ENCODE results near the gene TRPM3.
A peak's percentile ranks its signal among the peaks of the same experiment; 100 is the strongest.
"Not testable (repeated sequence)": the region's sequence is repeated elsewhere in the genome, so short reads cannot be mapped to it uniquely, and the experiment has no call there.

TRPM3 gene

DNA sequence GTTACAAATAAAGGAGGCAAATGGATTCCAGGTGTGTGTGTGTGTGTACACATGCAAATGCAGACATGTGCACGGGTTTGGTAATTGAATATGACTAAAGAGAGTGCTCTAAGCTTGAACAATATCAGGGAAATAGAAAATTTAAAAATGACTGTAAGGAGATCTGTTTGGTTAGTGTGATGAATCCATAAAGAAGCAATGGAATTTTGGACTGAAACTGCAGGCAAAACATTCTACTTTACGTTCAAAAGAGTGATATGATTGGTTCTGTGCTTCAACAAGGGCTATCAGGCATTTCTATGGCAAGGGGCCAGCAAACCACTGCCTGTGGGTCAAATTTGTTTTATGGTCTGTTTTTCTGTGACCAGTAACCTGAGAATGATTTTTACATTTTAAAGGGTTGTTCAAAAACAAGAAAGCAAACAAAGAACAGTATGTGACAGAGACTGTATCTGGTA lies 374.1 kb downstream of the TRPM3 start:
- H3K4me3 Mint-ChIP-seq, result no peak overlapping the region
- TF ChIP-seq, protein P1, sequence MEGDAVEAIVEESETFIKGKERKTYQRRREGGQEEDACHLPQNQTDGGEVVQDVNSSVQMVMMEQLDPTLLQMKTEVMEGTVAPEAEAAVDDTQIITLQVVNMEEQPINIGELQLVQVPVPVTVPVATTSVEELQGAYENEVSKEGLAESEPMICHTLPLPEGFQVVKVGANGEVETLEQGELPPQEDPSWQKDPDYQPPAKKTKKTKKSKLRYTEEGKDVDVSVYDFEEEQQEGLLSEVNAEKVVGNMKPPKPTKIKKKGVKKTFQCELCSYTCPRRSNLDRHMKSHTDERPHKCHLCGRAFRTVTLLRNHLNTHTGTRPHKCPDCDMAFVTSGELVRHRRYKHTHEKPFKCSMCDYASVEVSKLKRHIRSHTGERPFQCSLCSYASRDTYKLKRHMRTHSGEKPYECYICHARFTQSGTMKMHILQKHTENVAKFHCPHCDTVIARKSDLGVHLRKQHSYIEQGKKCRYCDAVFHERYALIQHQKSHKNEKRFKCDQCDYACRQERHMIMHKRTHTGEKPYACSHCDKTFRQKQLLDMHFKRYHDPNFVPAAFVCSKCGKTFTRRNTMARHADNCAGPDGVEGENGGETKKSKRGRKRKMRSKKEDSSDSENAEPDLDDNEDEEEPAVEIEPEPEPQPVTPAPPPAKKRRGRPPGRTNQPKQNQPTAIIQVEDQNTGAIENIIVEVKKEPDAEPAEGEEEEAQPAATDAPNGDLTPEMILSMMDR (IDR thresholded peaks at IDR 0.05; ENCODE audit: unreplicated experiment in 3 of 3), result no peak
- H3K27me3 Mint-ChIP-seq (ENCODE audit: low read depth), result no peaks in the 10 kb centered on the region
- peaks cover 11% of the 10 kb centered on the region for H3K36me3 Mint-ChIP-seq (ENCODE audit: low read depth)
- H3K4me1 Mint-ChIP-seq, result peaks cover 24% of the 10 kb centered on the region
- peaks cover 3% of the 10 kb centered on the region for H3K9me3 Mint-ChIP-seq
- peak overlapping the region; percentile 18 to 89 (median 52) for H3K27ac Mint-ChIP-seq

DNA sequence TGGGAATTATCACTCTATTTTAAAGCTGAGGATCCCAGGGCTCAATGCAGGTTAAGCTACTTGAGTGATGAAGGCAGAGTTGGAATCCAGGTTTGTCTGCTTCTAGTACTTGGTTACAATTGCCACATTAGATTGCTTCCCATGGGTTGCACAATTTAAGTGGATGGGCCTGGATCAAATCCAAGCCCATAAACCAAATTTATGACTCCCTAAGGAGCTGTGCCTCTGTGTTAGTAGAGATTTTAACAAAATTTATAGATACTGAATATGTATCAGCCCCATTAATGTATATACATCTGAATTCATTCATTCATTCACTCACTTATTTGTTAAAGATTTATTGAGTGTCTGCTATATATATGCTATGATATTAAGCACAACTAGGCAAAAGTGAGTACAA lies 374.7 kb downstream of the TRPM3 start:
- H3K36me3 Mint-ChIP-seq (ENCODE audit: low read depth), result peaks cover 10% of the 10 kb centered on the region
- peak overlapping the region; percentile 18 to 89 (median 32) for H3K27ac Mint-ChIP-seq
- peaks cover 3% of the 10 kb centered on the region for H3K9me3 Mint-ChIP-seq
- TF ChIP-seq, protein P1 (IDR thresholded peaks at IDR 0.05; ENCODE audit: unreplicated experiment in 3 of 3), result no peak
- H3K27me3 Mint-ChIP-seq (ENCODE audit: low read depth), result no peaks in the 10 kb centered on the region
- H3K4me3 Mint-ChIP-seq, result no peak overlapping the region
- H3K4me1 Mint-ChIP-seq, result peaks cover 24% of the 10 kb centered on the region

GRCh38 chr9:70746316-70746715 lies 375.1 kb downstream of the TRPM3 start:
- no peaks in the 10 kb centered on the region for H3K27me3 Mint-ChIP-seq (ENCODE audit: low read depth)
- H3K36me3 Mint-ChIP-seq (ENCODE audit: low read depth), result peaks cover 6% of the 10 kb centered on the region
- TF ChIP-seq, protein P1 (IDR thresholded peaks at IDR 0.05; ENCODE audit: unreplicated experiment in 3 of 3), result no peak
- peak overlapping the region in 2 of 3 experiments; percentile 6 to 65 for H3K27ac Mint-ChIP-seq
- H3K4me1 Mint-ChIP-seq, result peaks cover 24% of the 10 kb centered on the region
- H3K9me3 Mint-ChIP-seq, result peaks cover 3% of the 10 kb centered on the region
- no peak overlapping the region for H3K4me3 Mint-ChIP-seq

GRCh38 chr9:70724794-70725193 lies 396.6 kb downstream of the TRPM3 start:
- H3K27ac Mint-ChIP-seq; H3K36me3 Mint-ChIP-seq (ENCODE audit: low read depth); H3K4me1 Mint-ChIP-seq; H3K27me3 Mint-ChIP-seq (ENCODE audit: low read depth); H3K9me3 Mint-ChIP-seq; H3K4me3 Mint-ChIP-seq: not testable (repeated sequence)

DNA sequence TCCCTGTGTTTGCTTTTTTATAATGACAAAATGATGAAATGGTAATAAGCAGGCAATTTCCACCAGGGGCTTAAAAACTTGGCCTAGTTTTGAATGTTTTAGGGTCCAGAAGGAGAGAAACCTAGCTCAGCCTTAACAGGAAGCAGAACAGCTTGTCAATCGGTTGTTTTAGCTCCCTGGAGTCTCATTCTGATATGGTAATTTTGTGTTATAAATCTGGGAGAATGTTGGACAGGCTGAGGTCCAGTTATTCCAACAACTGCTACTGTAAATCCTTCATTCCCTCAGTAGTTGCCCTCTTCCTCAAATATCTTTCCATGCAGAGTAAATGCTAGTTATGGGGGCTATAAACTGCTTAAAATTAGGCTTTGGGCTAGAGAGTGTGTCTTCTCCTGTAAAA lies 397.4 kb downstream of the TRPM3 start:
- not testable (repeated sequence) for H3K27ac Mint-ChIP-seq; H3K9me3 Mint-ChIP-seq; H3K4me3 Mint-ChIP-seq; H3K4me1 Mint-ChIP-seq; H3K36me3 Mint-ChIP-seq (ENCODE audit: low read depth); H3K27me3 Mint-ChIP-seq (ENCODE audit: low read depth)

DNA sequence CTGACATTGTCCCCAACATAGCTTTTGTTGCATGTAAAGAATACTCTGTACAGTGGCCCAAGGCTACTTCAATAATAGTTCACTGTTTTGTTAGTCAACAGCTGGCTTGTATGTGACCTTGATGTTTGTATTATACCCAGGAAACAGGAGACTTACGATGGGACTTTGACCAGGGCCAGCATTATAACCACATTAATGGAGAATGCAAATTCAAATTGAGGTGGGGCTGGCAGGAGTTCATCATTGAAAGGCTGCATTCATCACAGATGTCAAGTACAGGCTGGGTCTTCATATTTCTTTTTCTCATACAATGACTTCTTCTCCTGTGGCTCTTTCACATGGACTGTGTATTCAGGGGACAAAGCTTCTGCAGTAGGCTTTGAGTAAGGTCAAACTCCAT lies 414.6 kb downstream of the TRPM3 start:
- H3K27me3 Mint-ChIP-seq (ENCODE audit: low read depth); H3K4me3 Mint-ChIP-seq; H3K4me1 Mint-ChIP-seq; H3K9me3 Mint-ChIP-seq; H3K27ac Mint-ChIP-seq; H3K36me3 Mint-ChIP-seq (ENCODE audit: low read depth): not testable (repeated sequence)

- TF ChIP-seq, protein P1 (IDR thresholded peaks at IDR 0.05; ENCODE audit: unreplicated experiment in 3 of 3), result no peak
- no peak overlapping the region for H3K4me3 Mint-ChIP-seq
- H3K27ac Mint-ChIP-seq, result no peak overlapping the region
- H3K36me3 Mint-ChIP-seq (ENCODE audit: low read depth), result no peaks in the 10 kb centered on the region
- no peaks in the 10 kb centered on the region for H3K4me1 Mint-ChIP-seq
- H3K9me3 Mint-ChIP-seq, result no peaks in the 10 kb centered on the region
- peaks cover 3% of the 10 kb centered on the region for H3K27me3 Mint-ChIP-seq (ENCODE audit: low read depth)
These were observed 420.3 kb downstream of the TRPM3 start for GRCh38 chr9:70701163-70701562.

Data from nephron (organoid).